GM06990 (cell line): Measurements from ENCODE around the gene IL20RB.
"Not testable (repeated sequence)": the region's sequence is repeated elsewhere in the genome, so short reads cannot be mapped to it uniquely, and the experiment has no call there.

Experiments
- DNase-seq: peaks from one replicate; pipeline ENCODE4 v3.0.0-alpha.2; 2011; ENCODE audit not compliant: insufficient read length; ENCODE audit errors: extremely low read depth
- H3K27me3 ChIP-seq: replicated peaks from 2 replicates; pipeline ENCODE4 v1.6.0; 2011; ENCODE audit warnings: low read length; ENCODE audit not compliant: control insufficient read depth, insufficient read depth
- H3K36me3 ChIP-seq: 2 replicates; pipeline ENCODE4 v1.5.1; 2011; ENCODE audit warnings: low read length; ENCODE audit not compliant: control insufficient read depth, insufficient read depth
- H3K4me3 ChIP-seq: replicated peaks from 2 replicates; pipeline ENCODE4 v1.5.1; 2011; ENCODE audit warnings: low read depth, mild to moderate bottlenecking, control low read depth, low read length
- CTCF ChIP-seq: IDR thresholded peaks from 2 replicates; pipeline ENCODE4 v1.5.1; 2011; ENCODE audit warnings: low read length, control low read depth, mild to moderate bottlenecking, inconsistent platforms; ENCODE audit not compliant: insufficient read depth, poor library complexity, severe bottlenecking

The IL20RB gene

GRCh38 chr3:136960838-136961836 is 3.4 kb downstream of the IL20RB start:
- Histone ChIP-seq H3K27me3 (no peaks in the 10 kb centered on the region), H3K4me3 (no peak overlapping the region), H3K36me3 (no peaks in the 10 kb centered on the region)
- no peak for TF ChIP-seq CTCF
- DNase-seq, result no peak

- TF ChIP-seq CTCF, result no peak
- H3K4me3 ChIP-seq, result no peak overlapping the region
- DNase-seq, result no peak
These were observed 5.1 kb downstream of the IL20RB start for GRCh38 chr3:136962927-136963326.

GRCh38 chr3:136969539-136969938 is 11.8 kb downstream of the IL20RB start:
- H3K27me3 ChIP-seq, H3K4me3 ChIP-seq, H3K36me3 ChIP-seq, DNase-seq: not testable (repeated sequence)

More at GRCh38 chr3:136962927-136963326, 5.1 kb downstream of the IL20RB start:
- no peaks in the 10 kb centered on the region for H3K27me3 ChIP-seq
- no peaks in the 10 kb centered on the region for H3K36me3 ChIP-seq

- Histone ChIP-seq H3K27me3 (no peaks in the 10 kb centered on the region), H3K36me3 (no peaks in the 10 kb centered on the region), H3K4me3 (no peak overlapping the region)
- no peak for DNase-seq
- no peak for TF ChIP-seq CTCF
These were observed 15.6 kb downstream of the IL20RB start for GRCh38 chr3:136973352-136973751.

GRCh38 chr3:136974670-136975069 is 16.9 kb downstream of the IL20RB start:
- Histone ChIP-seq H3K4me3 (no peak overlapping the region), H3K27me3 (no peaks in the 10 kb centered on the region), H3K36me3 (no peaks in the 10 kb centered on the region)
- DNase-seq, result no peak
- TF ChIP-seq CTCF, result no peak

- no peak for DNase-seq
- H3K36me3 ChIP-seq, result no peaks in the 10 kb centered on the region
- no peaks in the 10 kb centered on the region for H3K27me3 ChIP-seq
- no peak overlapping the region for H3K4me3 ChIP-seq
- no peak for TF ChIP-seq CTCF
These were observed 21.4 kb downstream of the IL20RB start for GRCh38 chr3:136979204-136979603.
